ENCODE measurements around the gene CHRNB4.

CHRNB4 gene

DNA sequence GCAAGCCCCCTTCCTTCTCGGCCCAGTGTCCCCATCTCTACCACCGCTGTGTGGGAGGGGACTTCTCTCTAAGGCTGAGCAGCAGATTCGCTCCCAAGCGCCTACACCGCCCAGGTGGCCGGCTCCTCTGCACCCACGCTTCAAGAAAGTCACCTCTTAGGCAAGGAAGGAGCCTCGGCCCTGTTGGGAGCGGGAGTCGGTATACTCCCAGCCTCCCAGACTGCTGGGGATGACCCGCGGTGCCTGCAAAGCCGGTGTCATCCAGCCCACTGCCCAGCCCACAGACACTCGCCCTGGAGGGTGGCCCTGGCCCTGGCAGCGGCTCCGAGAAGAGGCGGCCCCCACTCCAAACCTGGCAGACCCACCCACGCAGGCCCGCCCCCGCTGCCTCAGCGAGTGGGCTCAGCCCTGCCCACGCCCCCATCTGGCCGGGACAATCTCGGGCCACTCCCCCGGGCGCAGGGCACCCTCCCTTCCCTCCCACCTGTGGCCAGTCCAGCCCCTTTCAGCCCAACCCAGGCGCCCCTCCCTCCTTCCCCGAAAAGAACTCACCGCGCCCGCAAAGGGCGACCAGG is 396 bp downstream of the CHRNB4 start:
- TF ChIP-seq, protein P1, sequence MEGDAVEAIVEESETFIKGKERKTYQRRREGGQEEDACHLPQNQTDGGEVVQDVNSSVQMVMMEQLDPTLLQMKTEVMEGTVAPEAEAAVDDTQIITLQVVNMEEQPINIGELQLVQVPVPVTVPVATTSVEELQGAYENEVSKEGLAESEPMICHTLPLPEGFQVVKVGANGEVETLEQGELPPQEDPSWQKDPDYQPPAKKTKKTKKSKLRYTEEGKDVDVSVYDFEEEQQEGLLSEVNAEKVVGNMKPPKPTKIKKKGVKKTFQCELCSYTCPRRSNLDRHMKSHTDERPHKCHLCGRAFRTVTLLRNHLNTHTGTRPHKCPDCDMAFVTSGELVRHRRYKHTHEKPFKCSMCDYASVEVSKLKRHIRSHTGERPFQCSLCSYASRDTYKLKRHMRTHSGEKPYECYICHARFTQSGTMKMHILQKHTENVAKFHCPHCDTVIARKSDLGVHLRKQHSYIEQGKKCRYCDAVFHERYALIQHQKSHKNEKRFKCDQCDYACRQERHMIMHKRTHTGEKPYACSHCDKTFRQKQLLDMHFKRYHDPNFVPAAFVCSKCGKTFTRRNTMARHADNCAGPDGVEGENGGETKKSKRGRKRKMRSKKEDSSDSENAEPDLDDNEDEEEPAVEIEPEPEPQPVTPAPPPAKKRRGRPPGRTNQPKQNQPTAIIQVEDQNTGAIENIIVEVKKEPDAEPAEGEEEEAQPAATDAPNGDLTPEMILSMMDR (IDR thresholded peaks at IDR 0.05; ENCODE audit: insufficient read depth, missing control alignments) = no peak
- no peak for DNase-seq (ENCODE audit: insufficient read length, low spot score)
- no peak for FAIRE-seq

DNA sequence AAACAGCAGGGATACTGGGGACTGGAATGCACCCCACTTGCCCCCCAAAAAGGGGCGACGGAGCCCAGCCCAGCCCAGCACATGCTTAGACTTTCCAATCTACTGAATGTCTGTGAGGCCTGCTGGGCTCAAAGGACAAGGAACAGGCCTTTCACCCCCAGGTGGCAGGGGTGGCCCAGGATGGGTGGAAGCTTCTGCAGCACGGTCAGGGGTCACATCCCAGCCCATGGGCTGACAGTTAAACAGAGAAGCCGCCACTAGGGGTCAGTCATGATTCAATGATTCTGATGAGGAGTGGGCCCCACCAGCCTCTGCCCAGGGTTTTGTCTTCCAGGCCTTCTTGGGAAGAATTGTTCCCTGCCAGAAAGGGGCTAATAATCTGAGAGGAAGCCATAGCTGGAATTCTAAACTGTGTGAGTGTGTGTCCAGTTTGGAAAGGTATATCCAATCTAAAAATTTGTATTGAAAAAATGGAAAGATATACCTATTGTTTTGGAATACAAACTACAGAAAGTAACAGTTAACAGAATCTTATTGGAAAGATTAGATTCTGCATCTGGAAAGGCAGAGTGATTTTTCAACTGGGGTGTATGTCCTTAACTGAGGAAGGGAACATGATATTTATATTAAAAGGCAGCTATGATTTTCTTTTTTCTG is 2.2 kb downstream of the CHRNB4 start:
- peak; percentile 78 for DNase-seq (ENCODE audit: insufficient read length, low spot score)
- TF ChIP-seq, protein P1 (IDR thresholded peaks at IDR 0.05; ENCODE audit: insufficient read depth, missing control alignments) = peak; percentile 78
- FAIRE-seq = no peak

DNA sequence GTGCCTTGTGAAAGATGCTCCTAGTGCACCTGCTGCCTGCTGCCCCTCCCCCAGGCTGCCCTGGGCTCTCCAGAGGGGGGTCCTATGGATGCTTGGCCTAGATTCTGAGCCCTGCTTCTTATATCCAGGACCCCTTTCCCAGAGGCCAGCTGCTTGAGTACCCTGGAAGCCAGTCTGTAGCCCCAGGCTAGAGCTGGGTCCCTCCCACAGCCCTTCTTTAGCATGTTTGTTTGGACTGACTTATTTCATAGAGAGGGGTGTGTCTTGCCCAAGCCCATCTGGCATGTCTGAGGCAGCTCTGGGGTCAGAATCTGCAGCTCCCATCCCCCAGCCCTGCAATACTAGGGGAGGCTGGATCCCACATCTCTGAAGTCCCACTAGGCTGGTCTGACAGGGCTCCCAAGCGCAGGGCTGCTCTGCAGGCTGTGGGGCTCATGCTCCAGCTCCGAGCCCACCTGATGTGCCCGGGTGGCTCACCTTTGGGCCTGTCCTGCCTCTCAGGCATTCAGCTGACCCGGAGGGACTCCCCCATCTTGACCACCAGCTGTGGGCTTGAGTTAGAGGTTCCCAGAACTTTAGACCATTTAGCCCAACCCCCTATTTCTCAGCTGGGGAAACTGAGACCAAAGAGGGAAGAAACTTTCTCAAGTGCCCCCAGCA is 3.1 kb downstream of the CHRNB4 start:
- TF ChIP-seq, protein P1 (IDR thresholded peaks at IDR 0.05; ENCODE audit: insufficient read depth, missing control alignments) = no peak
- no peak for FAIRE-seq

DNA sequence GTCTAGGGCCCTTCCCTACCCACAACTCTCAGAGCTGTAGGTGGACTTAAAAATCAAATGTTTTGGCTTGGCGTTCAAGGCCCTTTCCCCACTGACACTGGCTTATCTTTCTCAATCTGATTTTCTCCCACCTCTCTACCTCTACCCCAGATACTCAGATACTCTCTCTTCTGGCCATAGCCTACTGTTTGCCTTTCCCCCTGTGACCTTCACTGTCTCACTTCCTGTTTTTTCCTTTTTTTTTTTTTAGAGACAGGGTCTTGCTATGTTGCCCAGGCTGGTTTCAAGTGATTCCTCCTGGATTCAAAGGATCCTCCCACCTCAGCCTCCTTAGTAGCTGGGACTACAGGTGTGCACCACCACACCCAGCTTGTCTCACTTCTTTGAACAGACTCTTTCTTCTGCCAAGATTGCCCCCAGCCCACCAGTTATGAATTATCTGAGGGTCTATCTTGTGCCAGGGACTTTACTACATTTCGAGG is 4.6 kb downstream of the CHRNB4 start:
- TF ChIP-seq, protein P1 (IDR thresholded peaks at IDR 0.05; ENCODE audit: insufficient read depth, missing control alignments) = no peak
- no peak for DNase-seq (ENCODE audit: insufficient read length, low spot score)
- no peak for FAIRE-seq

More for the DNA sequence above, 3.1 kb downstream of the CHRNB4 start:
- DNase-seq (ENCODE audit: insufficient read length, low spot score) = no peak

DNA sequence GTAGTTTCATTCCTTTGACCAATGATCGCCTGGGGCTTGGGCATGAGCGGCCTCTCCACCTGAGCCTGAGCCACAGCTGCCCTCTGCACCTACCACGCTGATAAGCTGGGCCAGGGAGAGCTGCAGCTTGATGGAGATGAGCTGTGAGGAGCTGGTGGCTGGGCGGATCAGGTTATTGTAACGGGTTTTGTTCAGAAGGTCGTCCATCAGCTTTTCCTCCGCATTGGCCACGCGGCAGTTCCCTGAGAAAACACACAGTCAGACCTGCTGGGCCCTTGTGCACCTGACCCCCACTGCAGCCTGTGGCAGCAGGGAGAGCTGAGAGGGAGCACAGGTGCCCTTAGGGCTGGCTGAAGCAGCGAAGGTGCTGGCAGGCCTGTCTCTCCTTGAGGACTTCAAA is 5.7 kb downstream of the CHRNB4 start:
- FAIRE-seq = no peak
- no peak for DNase-seq (ENCODE audit: insufficient read length, low spot score)
- TF ChIP-seq, protein P1 (IDR thresholded peaks at IDR 0.05; ENCODE audit: insufficient read depth, missing control alignments) = no peak

DNA sequence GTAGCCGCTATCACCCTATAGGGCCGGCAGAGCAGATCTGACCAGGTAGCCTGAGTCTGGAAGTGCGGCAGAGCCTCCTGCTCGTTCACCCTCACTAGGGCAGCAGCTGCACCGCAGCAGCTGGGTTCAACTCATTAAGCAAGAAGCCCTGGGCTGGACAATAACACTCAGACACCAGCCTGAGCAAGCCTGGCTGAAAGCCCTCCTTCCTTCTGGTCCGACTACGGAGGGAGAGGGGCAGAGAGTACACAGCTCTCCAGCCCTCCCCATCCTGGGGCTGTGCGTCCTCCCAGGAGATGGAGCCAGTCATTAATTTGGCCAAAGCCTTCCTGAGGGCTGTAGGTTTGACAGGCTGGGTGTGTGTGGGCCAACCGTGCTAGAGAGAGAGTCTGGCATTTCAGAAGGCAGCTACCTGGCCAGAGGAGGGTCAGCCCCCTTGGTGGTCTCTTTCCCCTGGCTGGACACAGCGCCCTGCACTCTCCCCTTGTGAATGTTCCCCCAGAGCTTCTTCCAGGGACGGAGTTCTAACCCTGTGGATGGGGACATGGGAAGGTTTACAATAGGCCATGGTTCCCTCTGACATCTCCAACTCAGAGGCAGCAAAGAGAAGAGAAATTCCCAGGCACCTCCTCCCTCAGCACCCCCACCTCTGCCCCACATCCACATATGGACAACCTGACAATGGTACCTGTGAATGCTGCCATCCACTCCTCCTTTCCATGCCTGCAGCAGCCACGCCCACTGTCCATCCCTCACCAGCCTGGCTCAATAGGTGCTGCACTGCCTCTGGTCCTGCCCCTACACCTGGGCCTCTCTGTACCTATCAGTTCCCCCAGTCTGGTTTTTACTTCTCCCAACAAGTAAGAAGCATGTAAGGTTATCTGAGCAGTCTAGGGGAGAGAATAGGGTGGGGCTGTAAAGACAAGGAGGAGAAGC is 6.5 kb downstream of the CHRNB4 start:
- DNase-seq (ENCODE audit: insufficient read length, low spot score) (no peak), FAIRE-seq (no peak)
- TF ChIP-seq, protein P1 (IDR thresholded peaks at IDR 0.05; ENCODE audit: insufficient read depth, missing control alignments) = no peak
